ENCODE results near the gene TKFC.

TKFC gene

DNA sequence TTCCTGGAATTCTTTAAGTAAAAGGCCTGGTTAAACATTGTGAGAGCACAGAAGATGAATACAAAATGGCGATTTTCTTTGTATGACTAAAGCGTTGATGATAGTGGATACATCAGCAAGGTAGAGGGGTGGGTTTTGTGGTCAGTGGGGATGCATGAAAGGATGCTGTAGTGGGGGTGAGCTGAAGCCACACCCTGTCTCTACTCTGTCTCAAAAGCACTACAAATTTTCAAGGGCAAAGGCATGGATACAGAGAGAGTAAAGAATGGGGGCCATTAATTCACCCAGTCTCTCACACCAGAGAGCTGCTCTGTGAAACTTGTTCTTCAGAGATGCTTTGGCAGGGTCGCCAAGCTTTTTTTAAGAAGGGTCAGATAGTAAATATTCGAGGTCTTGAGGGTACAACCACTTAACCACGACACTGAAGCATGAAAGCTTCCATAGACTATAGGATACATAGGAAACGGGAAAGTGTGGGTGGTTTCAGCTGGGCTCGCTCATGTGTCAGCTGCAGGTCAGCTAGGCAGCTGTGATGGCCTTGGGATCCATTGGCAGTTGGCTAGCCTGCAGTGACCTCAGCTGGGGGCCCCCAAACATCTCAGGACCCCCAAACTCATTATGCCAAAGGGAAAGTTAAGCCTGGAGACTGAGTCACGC, 37.4 kb downstream of the TKFC start:
- H3K36me3 ChIP-seq (replicated peaks in 1 of 2; ENCODE audit: control insufficient read depth in 2 of 2, insufficient read depth in 2 of 2, low read length in 2 of 2), result peaks cover 39 to 86% of the 10 kb centered on the region in 2 donors
- no peaks in the 10 kb centered on the region for H3K4me1 ChIP-seq (ENCODE audit: control insufficient read depth in 2 of 2, insufficient read depth in 1 of 2, low read depth in 1 of 2, low read length in 2 of 2)
- no peak overlapping the region for H3K4me3 ChIP-seq (ENCODE audit: low read length in 2 of 2)
- no peak overlapping the region for H3K23ac ChIP-seq (ENCODE audit: low read depth, low read length, poor library complexity)
- no CpG with 5 or more reads among the region's 8 CpGs for WGBS, 2 donors (ENCODE audit: extremely low coverage in 2 of 2, insufficient read length in 2 of 2, insufficient replicate concordance in 1 of 2)
- H2BK120ac ChIP-seq (ENCODE audit: low read depth, low read length), result no peak overlapping the region
- H2AK5ac ChIP-seq (ENCODE audit: low read depth, low read length), result no peak overlapping the region
- H3K4ac ChIP-seq (ENCODE audit: low read length), result no peak overlapping the region
- H3K27ac ChIP-seq (replicated peaks; ENCODE audit: low read length), result no peak overlapping the region
- peaks cover 12 to 43% of the 10 kb centered on the region in 2 donors for H3K9me3 ChIP-seq (replicated peaks in 1 of 2; ENCODE audit: control insufficient read depth in 2 of 2, insufficient read depth in 1 of 2, low read depth in 1 of 2, low read length in 2 of 2)
- no peak overlapping the region for H3K9ac ChIP-seq (ENCODE audit: low read depth, low read length, poor library complexity)
- no peak overlapping the region for H2BK15ac ChIP-seq (ENCODE audit: low read length)
- H2BK12ac ChIP-seq (ENCODE audit: low read length), result no peak overlapping the region
- H2AFZ ChIP-seq (ENCODE audit: low read length), result no peak overlapping the region
- DNase-seq (ENCODE audit: low spot score), result no peak
- H4K8ac ChIP-seq (ENCODE audit: low read depth, low read length), result no peak overlapping the region
- no peaks in the 10 kb centered on the region for H3K79me1 ChIP-seq (ENCODE audit: low read depth, low read length)
- H2BK5ac ChIP-seq (ENCODE audit: low read length), result no peak overlapping the region
- H3K18ac ChIP-seq (ENCODE audit: low read length), result no peak overlapping the region
- H3K14ac ChIP-seq (ENCODE audit: low read length), result no peak overlapping the region
- H3K27me3 ChIP-seq (ENCODE audit: control insufficient read depth in 3 of 3, insufficient read depth in 3 of 3, low read depth in 1 of 3, low read length in 3 of 3), result no peaks in the 10 kb centered on the region
- H4K91ac ChIP-seq (ENCODE audit: low read depth, low read length, poor library complexity), result no peak overlapping the region
- H3K4me2 ChIP-seq (ENCODE audit: insufficient read depth, low read length, poor library complexity, severe bottlenecking), result no peak overlapping the region

GRCh38 chr11:61372659-61373420, 39.8 kb downstream of the TKFC start:
- no peak for DNase-seq (ENCODE audit: low spot score)
- no peak overlapping the region for H3K14ac ChIP-seq (ENCODE audit: low read length)

DNA sequence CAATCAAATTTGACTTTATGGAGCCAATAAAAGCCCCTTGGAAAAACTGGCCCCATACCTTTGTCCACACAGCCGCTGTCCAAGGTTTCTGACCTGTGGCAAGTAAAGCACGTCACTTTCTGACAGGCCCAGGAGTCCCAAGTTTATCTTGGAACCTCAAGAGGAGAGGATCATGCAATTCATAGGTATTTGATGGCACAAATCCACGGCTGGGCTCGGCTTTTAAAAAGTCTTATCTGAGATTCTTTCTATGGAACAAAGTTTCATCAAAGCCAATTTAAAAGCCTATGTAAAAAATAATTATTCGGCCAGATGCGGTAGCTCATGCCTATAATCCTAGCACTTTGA, 42.7 kb downstream of the TKFC start:
- H3K36me3 ChIP-seq (replicated peaks in 1 of 2; ENCODE audit: control insufficient read depth in 2 of 2, insufficient read depth in 2 of 2, low read length in 2 of 2), result peaks cover 8 to 59% of the 10 kb centered on the region in 2 donors
- H3K27me3 ChIP-seq (ENCODE audit: control insufficient read depth in 3 of 3, insufficient read depth in 3 of 3, low read depth in 1 of 3, low read length in 3 of 3), result no peaks in the 10 kb centered on the region
- no CpG with 5 or more reads among the region's 6 CpGs for WGBS, 2 donors (ENCODE audit: extremely low coverage in 2 of 2, insufficient read length in 2 of 2, insufficient replicate concordance in 1 of 2)
- no peak overlapping the region for H2BK15ac ChIP-seq (ENCODE audit: low read length)
- H3K14ac ChIP-seq (ENCODE audit: low read length), result no peak overlapping the region
- H3K23ac ChIP-seq (ENCODE audit: low read depth, low read length, poor library complexity), result no peak overlapping the region
- no peaks in the 10 kb centered on the region for H3K4me1 ChIP-seq (ENCODE audit: control insufficient read depth in 2 of 2, insufficient read depth in 1 of 2, low read depth in 1 of 2, low read length in 2 of 2)
- no peak overlapping the region for H3K4me3 ChIP-seq (ENCODE audit: low read length in 2 of 2)
- H3K9ac ChIP-seq (ENCODE audit: low read depth, low read length, poor library complexity), result no peak overlapping the region
- H2AFZ ChIP-seq (ENCODE audit: low read length), result no peak overlapping the region
- no peak overlapping the region for H3K27ac ChIP-seq (replicated peaks; ENCODE audit: low read length)
- H3K18ac ChIP-seq (ENCODE audit: low read length), result no peak overlapping the region
- H2BK120ac ChIP-seq (ENCODE audit: low read depth, low read length), result no peak overlapping the region
- no peak overlapping the region for H2BK12ac ChIP-seq (ENCODE audit: low read length)
- no peak overlapping the region for H3K4ac ChIP-seq (ENCODE audit: low read length)
- H3K4me2 ChIP-seq (ENCODE audit: insufficient read depth, low read length, poor library complexity, severe bottlenecking), result no peak overlapping the region
- peaks cover 7 to 39% of the 10 kb centered on the region in 2 donors for H3K9me3 ChIP-seq (replicated peaks in 1 of 2; ENCODE audit: control insufficient read depth in 2 of 2, insufficient read depth in 1 of 2, low read depth in 1 of 2, low read length in 2 of 2)
- no peaks in the 10 kb centered on the region for H3K79me1 ChIP-seq (ENCODE audit: low read depth, low read length)
- no peak overlapping the region for H4K8ac ChIP-seq (ENCODE audit: low read depth, low read length)
- no peak overlapping the region for H2BK5ac ChIP-seq (ENCODE audit: low read length)
- H2AK5ac ChIP-seq (ENCODE audit: low read depth, low read length), result no peak overlapping the region
- no peak for DNase-seq (ENCODE audit: low spot score)
- no peak overlapping the region for H4K91ac ChIP-seq (ENCODE audit: low read depth, low read length, poor library complexity)

More at GRCh38 chr11:61372659-61373420, 39.8 kb downstream of the TKFC start:
- Histone ChIP-seq H2BK12ac (ENCODE audit: low read length) (no peak overlapping the region), H3K4me2 (ENCODE audit: insufficient read depth, low read length, poor library complexity, severe bottlenecking) (no peak overlapping the region), H3K27me3 (ENCODE audit: control insufficient read depth in 3 of 3, insufficient read depth in 3 of 3, low read depth in 1 of 3, low read length in 3 of 3) (no peaks in the 10 kb centered on the region), H2BK120ac (ENCODE audit: low read depth, low read length) (no peak overlapping the region), H2BK5ac (ENCODE audit: low read length) (no peak overlapping the region), H3K9me3 (replicated peaks in 1 of 2; ENCODE audit: control insufficient read depth in 2 of 2, insufficient read depth in 1 of 2, low read depth in 1 of 2, low read length in 2 of 2) (peaks cover 12 to 46% of the 10 kb centered on the region in 2 donors), H4K8ac (ENCODE audit: low read depth, low read length) (no peak overlapping the region), H3K23ac (ENCODE audit: low read depth, low read length, poor library complexity) (no peak overlapping the region), H3K18ac (ENCODE audit: low read length) (no peak overlapping the region), H3K36me3 (replicated peaks in 1 of 2; ENCODE audit: control insufficient read depth in 2 of 2, insufficient read depth in 2 of 2, low read length in 2 of 2) (peaks cover 25 to 86% of the 10 kb centered on the region in 2 donors), H3K27ac (replicated peaks; ENCODE audit: low read length) (no peak overlapping the region), H4K91ac (ENCODE audit: low read depth, low read length, poor library complexity) (no peak overlapping the region), H2BK15ac (ENCODE audit: low read length) (no peak overlapping the region), H2AFZ (ENCODE audit: low read length) (no peak overlapping the region), H3K9ac (ENCODE audit: low read depth, low read length, poor library complexity) (no peak overlapping the region), H3K4ac (ENCODE audit: low read length) (no peak overlapping the region), H3K4me3 (ENCODE audit: low read length in 2 of 2) (no peak overlapping the region), H2AK5ac (ENCODE audit: low read depth, low read length) (no peak overlapping the region), H3K4me1 (ENCODE audit: control insufficient read depth in 2 of 2, insufficient read depth in 1 of 2, low read depth in 1 of 2, low read length in 2 of 2) (no peaks in the 10 kb centered on the region), H3K79me1 (ENCODE audit: low read depth, low read length) (no peaks in the 10 kb centered on the region)
- no CpG with 5 or more reads among the region's 8 CpGs for WGBS, 2 donors (ENCODE audit: extremely low coverage in 2 of 2, insufficient read length in 2 of 2, insufficient replicate concordance in 1 of 2)

DNA sequence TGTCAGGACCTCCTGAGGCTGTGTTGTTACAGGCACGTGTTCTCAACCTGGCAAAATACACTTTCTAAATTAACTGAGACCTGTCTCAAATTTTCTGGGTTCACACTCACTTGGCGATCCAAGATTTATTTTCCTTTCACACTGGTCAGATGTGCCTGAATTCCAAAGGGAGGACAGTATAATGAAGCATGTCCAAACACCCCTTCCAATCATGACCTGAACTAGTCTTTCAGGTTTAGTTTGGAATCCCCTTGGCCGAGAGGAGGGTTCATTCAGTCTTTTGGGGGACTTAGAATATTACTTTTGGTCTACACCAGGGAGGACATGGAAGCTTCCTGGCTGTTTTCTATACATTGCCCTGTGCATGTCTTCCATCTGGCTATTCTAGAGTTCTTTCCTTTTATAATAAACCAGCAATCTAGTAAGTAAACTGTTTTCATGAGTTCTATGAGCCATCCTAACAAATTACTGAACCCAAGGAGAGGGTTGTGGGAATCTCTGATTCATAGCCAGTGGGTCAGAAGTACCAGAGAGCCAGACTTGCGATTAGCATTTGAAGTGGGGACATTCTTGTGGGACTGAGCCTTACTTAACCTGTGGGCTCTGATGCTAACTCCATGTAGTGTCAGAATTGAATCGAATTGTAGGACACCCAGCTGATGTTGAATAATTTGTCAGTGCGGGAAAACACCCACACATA, 44.6 kb downstream of the TKFC start:
- Histone ChIP-seq H3K36me3 (replicated peaks in 1 of 2; ENCODE audit: control insufficient read depth in 2 of 2, insufficient read depth in 2 of 2, low read length in 2 of 2) (peaks cover 6 to 48% of the 10 kb centered on the region in 2 donors), H4K8ac (ENCODE audit: low read depth, low read length) (no peak overlapping the region), H3K79me1 (ENCODE audit: low read depth, low read length) (no peaks in the 10 kb centered on the region), H2BK5ac (ENCODE audit: low read length) (no peak overlapping the region), H3K9me3 (replicated peaks in 1 of 2; ENCODE audit: control insufficient read depth in 2 of 2, insufficient read depth in 1 of 2, low read depth in 1 of 2, low read length in 2 of 2) (peaks cover 3 to 23% of the 10 kb centered on the region in 2 donors), H2BK12ac (ENCODE audit: low read length) (no peak overlapping the region), H3K27me3 (ENCODE audit: control insufficient read depth in 3 of 3, insufficient read depth in 3 of 3, low read depth in 1 of 3, low read length in 3 of 3) (no peaks in the 10 kb centered on the region), H2BK15ac (ENCODE audit: low read length) (no peak overlapping the region), H2AFZ (ENCODE audit: low read length) (no peak overlapping the region), H3K9ac (ENCODE audit: low read depth, low read length, poor library complexity) (no peak overlapping the region), H3K14ac (ENCODE audit: low read length) (no peak overlapping the region), H2BK120ac (ENCODE audit: low read depth, low read length) (no peak overlapping the region), H3K23ac (ENCODE audit: low read depth, low read length, poor library complexity) (no peak overlapping the region), H3K4ac (ENCODE audit: low read length) (no peak overlapping the region), H4K91ac (ENCODE audit: low read depth, low read length, poor library complexity) (no peak overlapping the region), H2AK5ac (ENCODE audit: low read depth, low read length) (no peak overlapping the region), H3K27ac (replicated peaks; ENCODE audit: low read length) (no peak overlapping the region), H3K4me3 (ENCODE audit: low read length in 2 of 2) (no peak overlapping the region), H3K4me1 (ENCODE audit: control insufficient read depth in 2 of 2, insufficient read depth in 1 of 2, low read depth in 1 of 2, low read length in 2 of 2) (no peaks in the 10 kb centered on the region), H3K4me2 (ENCODE audit: insufficient read depth, low read length, poor library complexity, severe bottlenecking) (no peak overlapping the region), H3K18ac (ENCODE audit: low read length) (no peak overlapping the region)
- DNase-seq (ENCODE audit: low spot score), result no peak
- WGBS, 2 donors (ENCODE audit: extremely low coverage in 2 of 2, insufficient read length in 2 of 2, insufficient replicate concordance in 1 of 2), result no CpG with 5 or more reads among the region's 6 CpGs

Data from neuronal stem cell (in vitro differentiated cells).